SK-N-SH treated with all-trans-retinoic acid at 6 μM for 48 hours (cell line): ENCODE data around the gene TSEN34.

ENCODE experiments used
- ATAC-seq: fragments of 200-7000 bp; cut with Tn5 transposase; 3 replicates; pipeline ENCODE4 v1.9.1; 2020; ENCODE audit warnings: mild to moderate bottlenecking, moderate library complexity
- ARNTL ChIP-seq: fragments of 450-650 bp; formaldehyde crosslinking; IDR thresholded peaks from 2 replicates; pipeline ENCODE4 v1.5.0; 2020; ENCODE audit warnings: low read depth, mild to moderate bottlenecking, moderate library complexity, borderline replicate concordance
- BACH2 ChIP-seq: fragments of 250-450 bp; sonication (Bioruptor Pico); IDR thresholded peaks from 2 replicates; pipeline ENCODE4 v1.9.0; 2021; ENCODE audit warnings: mild to moderate bottlenecking, borderline replicate concordance
- CSDC2 ChIP-seq: fragments of 250-450 bp; sonication (Bioruptor Pico); IDR thresholded peaks from 2 replicates; pipeline ENCODE4 v1.5.0; 2020; ENCODE audit warnings: mild to moderate bottlenecking, moderate library complexity
- ESRRG ChIP-seq: fragments of 250-450 bp; sonication (Bioruptor Pico); IDR thresholded peaks from 2 replicates; pipeline ENCODE4 v1.6.1; 2021; ENCODE audit warnings: mild to moderate bottlenecking
- GLIS3 ChIP-seq: fragments of 250-450 bp; sonication (Bioruptor Pico); IDR thresholded peaks from 2 replicates; pipeline ENCODE4 v1.5.0; 2020; ENCODE audit warnings: mild to moderate bottlenecking, moderate library complexity
- ISL1 ChIP-seq: fragments of 250-450 bp; sonication (Bioruptor Pico); IDR thresholded peaks from 2 replicates; pipeline ENCODE4 v2.1.2; 2022; ENCODE audit warnings: mild to moderate bottlenecking, moderate library complexity
- OSR1 ChIP-seq: fragments of 250-450 bp; sonication (Bioruptor Pico); IDR thresholded peaks from 2 replicates; pipeline ENCODE4 v1.8.0; 2022; ENCODE audit warnings: moderate library complexity, mild to moderate bottlenecking, inconsistent platforms
- PPARA ChIP-seq: fragments of 250-450 bp; sonication (Bioruptor Pico); IDR thresholded peaks from 2 replicates; pipeline ENCODE4 v1.5.0; 2020; ENCODE audit warnings: mild to moderate bottlenecking, borderline replicate concordance
- RARB ChIP-seq: fragments of 250-450 bp; sonication (Bioruptor Pico); IDR thresholded peaks from 2 replicates; pipeline ENCODE4 v1.8.0; 2021; ENCODE audit warnings: mild to moderate bottlenecking, moderate library complexity
- TOX ChIP-seq: fragments of 250-450 bp; sonication (Bioruptor Pico); IDR thresholded peaks from 2 replicates; pipeline ENCODE4 v1.8.0; 2021; ENCODE audit warnings: mild to moderate bottlenecking, moderate library complexity, borderline replicate concordance
- ZC3H10 ChIP-seq: fragments of 250-450 bp; sonication (Bioruptor Pico); IDR thresholded peaks from 2 replicates; pipeline ENCODE4 v1.5.1; 2021; ENCODE audit warnings: mild to moderate bottlenecking, moderate library complexity
- ZNF70 ChIP-seq: fragments of 450-650 bp; formaldehyde crosslinking; IDR thresholded peaks from 2 replicates; pipeline ENCODE4 v1.5.0; 2020; ENCODE audit warnings: mild to moderate bottlenecking, moderate library complexity
- TF ChIP-seq, protein P1 (sequence below): fragments of 250-450 bp; sonication (Bioruptor Pico); IDR thresholded peaks from 2 replicates; pipeline ENCODE4 v1.5.1; 2021; ENCODE audit warnings: mild to moderate bottlenecking, moderate library complexity
- TF ChIP-seq, protein P2 (sequence below): fragments of 250-450 bp; sonication (Bioruptor Pico); IDR thresholded peaks from 2 replicates; pipeline ENCODE4 v1.5.1; 2020; ENCODE audit warnings: low read depth, mild to moderate bottlenecking, moderate library complexity
- TF ChIP-seq, protein P3 (sequence below): fragments of 250-450 bp; sonication (Bioruptor Pico); IDR thresholded peaks from 2 replicates; pipeline ENCODE4 v1.5.0; 2020; ENCODE audit warnings: mild to moderate bottlenecking, moderate library complexity
- TF ChIP-seq, protein P4 (sequence below): fragments of 250-450 bp; sonication (Bioruptor Pico); IDR thresholded peaks from 2 replicates; pipeline ENCODE4 v1.8.0; 2020; ENCODE audit warnings: mild to moderate bottlenecking, moderate library complexity, borderline replicate concordance

TSEN34 gene

DNA sequence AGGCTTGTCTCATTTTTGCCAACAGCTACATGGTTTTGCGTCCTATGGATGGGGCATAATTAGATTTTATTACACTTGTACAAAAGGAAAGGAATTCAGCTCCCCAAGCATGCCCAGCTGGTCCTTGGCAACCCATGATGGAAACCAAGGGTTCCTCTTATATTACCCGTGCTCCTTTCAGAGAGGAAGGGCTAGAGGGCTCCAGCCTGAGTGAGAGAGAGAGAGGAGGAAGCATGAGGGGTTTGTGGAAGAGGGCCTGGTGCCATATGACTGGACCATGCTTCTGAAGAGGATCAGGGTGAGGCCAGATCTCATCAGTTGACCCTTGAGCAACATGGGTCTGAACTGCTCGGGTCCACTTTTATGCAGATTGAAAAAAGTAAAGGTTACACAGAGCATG is 6.0 kb downstream of the TSEN34 start (continued):
- TF ChIP-seq, protein P1, sequence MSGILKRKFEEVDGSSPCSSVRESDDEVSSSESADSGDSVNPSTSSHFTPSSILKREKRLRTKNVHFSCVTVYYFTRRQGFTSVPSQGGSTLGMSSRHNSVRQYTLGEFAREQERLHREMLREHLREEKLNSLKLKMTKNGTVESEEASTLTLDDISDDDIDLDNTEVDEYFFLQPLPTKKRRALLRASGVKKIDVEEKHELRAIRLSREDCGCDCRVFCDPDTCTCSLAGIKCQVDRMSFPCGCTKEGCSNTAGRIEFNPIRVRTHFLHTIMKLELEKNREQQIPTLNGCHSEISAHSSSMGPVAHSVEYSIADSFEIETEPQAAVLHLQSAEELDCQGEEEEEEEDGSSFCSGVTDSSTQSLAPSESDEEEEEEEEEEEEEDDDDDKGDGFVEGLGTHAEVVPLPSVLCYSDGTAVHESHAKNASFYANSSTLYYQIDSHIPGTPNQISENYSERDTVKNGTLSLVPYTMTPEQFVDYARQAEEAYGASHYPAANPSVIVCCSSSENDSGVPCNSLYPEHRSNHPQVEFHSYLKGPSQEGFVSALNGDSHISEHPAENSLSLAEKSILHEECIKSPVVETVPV (CRISPR knock-in tag) = no peak
- TF ChIP-seq TOX (CRISPR knock-in tag) = no peak

DNA sequence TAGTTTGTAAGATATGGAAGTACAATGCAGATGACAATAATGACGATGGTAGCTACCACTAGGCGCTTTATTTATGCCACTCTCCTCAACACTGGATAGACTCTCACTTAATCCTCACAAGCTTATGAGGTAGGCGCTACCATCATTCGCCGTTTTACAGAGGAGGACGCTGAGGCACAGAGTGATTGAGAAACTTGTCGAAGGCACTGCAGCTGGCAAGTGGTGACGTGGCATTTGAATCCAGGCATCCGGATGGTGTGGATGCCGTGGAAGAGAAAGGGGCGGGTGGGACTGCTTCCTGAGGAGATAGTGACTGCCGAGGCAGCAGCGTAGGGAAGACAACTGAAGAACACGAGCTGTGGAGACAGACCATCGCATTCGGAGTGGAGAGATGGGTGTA is 8.3 kb downstream of the TSEN34 start:
- TF ChIP-seq BACH2 (CRISPR knock-in tag) (no peak), PPARA (CRISPR knock-in tag) (no peak)
- ATAC-seq = no peak

DNA sequence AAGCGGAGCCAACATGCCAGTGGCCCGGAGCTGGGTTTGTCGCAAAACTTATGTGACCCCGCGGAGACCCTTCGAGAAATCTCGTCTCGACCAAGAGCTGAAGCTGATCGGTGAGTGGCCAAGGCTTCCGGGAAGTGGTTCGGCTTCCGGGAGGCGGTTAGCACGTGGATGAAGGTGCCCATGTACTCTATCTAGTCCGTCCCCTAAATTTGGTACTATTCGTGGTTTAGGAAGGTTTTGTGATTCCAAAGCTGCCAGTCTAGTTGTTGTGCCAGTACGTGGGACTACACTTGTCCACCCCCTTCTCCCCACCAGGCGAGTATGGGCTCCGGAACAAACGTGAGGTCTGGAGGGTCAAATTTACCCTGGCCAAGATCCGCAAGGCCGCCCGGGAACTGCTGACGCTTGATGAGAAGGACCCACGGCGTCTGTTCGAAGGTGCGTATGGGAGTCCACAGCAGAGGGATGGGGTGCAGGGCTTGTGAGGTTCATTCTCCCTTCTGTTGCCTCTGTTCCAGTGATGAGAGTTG is 10.1 kb downstream of the TSEN34 start:
- TF ChIP-seq PPARA (CRISPR knock-in tag) (no peak), ZNF70 (no peak), GLIS3 (CRISPR knock-in tag) (no peak), BACH2 (CRISPR knock-in tag) (no peak), ESRRG (CRISPR knock-in tag) (no peak), OSR1 (CRISPR knock-in tag) (no peak)
- TF ChIP-seq, protein P2, sequence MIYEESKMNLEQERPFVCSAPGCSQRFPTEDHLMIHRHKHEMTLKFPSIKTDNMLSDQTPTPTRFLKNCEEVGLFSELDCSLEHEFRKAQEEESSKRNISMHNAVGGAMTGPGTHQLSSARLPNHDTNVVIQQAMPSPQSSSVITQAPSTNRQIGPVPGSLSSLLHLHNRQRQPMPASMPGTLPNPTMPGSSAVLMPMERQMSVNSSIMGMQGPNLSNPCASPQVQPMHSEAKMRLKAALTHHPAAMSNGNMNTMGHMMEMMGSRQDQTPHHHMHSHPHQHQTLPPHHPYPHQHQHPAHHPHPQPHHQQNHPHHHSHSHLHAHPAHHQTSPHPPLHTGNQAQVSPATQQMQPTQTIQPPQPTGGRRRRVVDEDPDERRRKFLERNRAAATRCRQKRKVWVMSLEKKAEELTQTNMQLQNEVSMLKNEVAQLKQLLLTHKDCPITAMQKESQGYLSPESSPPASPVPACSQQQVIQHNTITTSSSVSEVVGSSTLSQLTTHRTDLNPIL (CRISPR knock-in tag) = no peak
- TF ChIP-seq, protein P3, sequence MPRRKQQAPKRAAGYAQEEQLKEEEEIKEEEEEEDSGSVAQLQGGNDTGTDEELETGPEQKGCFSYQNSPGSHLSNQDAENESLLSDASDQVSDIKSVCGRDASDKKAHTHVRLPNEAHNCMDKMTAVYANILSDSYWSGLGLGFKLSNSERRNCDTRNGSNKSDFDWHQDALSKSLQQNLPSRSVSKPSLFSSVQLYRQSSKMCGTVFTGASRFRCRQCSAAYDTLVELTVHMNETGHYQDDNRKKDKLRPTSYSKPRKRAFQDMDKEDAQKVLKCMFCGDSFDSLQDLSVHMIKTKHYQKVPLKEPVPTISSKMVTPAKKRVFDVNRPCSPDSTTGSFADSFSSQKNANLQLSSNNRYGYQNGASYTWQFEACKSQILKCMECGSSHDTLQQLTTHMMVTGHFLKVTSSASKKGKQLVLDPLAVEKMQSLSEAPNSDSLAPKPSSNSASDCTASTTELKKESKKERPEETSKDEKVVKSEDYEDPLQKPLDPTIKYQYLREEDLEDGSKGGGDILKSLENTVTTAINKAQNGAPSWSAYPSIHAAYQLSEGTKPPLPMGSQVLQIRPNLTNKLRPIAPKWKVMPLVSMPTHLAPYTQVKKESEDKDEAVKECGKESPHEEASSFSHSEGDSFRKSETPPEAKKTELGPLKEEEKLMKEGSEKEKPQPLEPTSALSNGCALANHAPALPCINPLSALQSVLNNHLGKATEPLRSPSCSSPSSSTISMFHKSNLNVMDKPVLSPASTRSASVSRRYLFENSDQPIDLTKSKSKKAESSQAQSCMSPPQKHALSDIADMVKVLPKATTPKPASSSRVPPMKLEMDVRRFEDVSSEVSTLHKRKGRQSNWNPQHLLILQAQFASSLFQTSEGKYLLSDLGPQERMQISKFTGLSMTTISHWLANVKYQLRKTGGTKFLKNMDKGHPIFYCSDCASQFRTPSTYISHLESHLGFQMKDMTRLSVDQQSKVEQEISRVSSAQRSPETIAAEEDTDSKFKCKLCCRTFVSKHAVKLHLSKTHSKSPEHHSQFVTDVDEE (CRISPR knock-in tag) = no peak
- no peak for ATAC-seq

DNA sequence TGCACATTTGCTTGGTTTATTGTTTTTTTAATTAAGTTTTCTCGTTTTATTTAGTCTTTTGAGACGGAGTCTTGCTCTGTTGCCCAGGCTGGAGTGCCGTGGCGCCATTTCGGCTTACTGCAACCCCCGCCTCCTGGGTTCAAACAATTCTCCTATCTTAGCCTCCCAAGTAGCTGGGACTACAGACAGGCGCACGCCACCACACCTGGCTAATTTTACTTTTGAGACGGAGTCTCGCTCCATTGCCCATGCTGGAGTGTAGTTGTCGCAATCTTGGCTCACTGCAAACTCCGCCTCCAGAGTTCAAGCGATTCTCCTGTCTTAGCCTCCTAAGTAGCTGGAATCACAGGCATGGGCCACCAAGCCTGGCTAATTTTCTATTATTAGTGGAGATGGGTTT is 10.9 kb downstream of the TSEN34 start:
- ATAC-seq = no peak
- TF ChIP-seq ISL1 (CRISPR knock-in tag) (no peak), ARNTL (CRISPR knock-in tag) (no peak), OSR1 (CRISPR knock-in tag) (no peak), RARB (CRISPR knock-in tag) (no peak), ZC3H10 (CRISPR knock-in tag) (no peak), CSDC2 (CRISPR knock-in tag) (no peak), TOX (CRISPR knock-in tag) (no peak), BACH2 (CRISPR knock-in tag) (no peak), GLIS3 (CRISPR knock-in tag) (no peak), PPARA (CRISPR knock-in tag) (no peak), ZNF70 (no peak)
- TF ChIP-seq, protein P1 (CRISPR knock-in tag) = no peak
- TF ChIP-seq, protein P2 (CRISPR knock-in tag) = no peak
- TF ChIP-seq, protein P4, sequence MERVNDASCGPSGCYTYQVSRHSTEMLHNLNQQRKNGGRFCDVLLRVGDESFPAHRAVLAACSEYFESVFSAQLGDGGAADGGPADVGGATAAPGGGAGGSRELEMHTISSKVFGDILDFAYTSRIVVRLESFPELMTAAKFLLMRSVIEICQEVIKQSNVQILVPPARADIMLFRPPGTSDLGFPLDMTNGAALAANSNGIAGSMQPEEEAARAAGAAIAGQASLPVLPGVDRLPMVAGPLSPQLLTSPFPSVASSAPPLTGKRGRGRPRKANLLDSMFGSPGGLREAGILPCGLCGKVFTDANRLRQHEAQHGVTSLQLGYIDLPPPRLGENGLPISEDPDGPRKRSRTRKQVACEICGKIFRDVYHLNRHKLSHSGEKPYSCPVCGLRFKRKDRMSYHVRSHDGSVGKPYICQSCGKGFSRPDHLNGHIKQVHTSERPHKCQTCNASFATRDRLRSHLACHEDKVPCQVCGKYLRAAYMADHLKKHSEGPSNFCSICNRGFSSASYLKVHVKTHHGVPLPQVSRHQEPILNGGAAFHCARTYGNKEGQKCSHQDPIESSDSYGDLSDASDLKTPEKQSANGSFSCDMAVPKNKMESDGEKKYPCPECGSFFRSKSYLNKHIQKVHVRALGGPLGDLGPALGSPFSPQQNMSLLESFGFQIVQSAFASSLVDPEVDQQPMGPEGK = no peak
